AG09319 (cell line): ENCODE data around the gene OGFR.

ENCODE experiments used
- DNase-seq: peaks from one replicate; pipeline ENCODE4 v3.0.0-alpha.2; 2010; ENCODE audit warnings: low read depth; ENCODE audit errors: extremely low read depth
- TF ChIP-seq, protein P1 (sequence below): IDR thresholded peaks from 2 replicates; pipeline ENCODE4 v1.5.1; 2011; ENCODE audit warnings: low read depth, mild to moderate bottlenecking, inconsistent platforms, low read length, moderate library complexity

OGFR gene, protein sequence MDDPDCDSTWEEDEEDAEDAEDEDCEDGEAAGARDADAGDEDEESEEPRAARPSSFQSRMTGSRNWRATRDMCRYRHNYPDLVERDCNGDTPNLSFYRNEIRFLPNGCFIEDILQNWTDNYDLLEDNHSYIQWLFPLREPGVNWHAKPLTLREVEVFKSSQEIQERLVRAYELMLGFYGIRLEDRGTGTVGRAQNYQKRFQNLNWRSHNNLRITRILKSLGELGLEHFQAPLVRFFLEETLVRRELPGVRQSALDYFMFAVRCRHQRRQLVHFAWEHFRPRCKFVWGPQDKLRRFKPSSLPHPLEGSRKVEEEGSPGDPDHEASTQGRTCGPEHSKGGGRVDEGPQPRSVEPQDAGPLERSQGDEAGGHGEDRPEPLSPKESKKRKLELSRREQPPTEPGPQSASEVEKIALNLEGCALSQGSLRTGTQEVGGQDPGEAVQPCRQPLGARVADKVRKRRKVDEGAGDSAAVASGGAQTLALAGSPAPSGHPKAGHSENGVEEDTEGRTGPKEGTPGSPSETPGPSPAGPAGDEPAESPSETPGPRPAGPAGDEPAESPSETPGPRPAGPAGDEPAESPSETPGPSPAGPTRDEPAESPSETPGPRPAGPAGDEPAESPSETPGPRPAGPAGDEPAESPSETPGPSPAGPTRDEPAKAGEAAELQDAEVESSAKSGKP

DNA sequence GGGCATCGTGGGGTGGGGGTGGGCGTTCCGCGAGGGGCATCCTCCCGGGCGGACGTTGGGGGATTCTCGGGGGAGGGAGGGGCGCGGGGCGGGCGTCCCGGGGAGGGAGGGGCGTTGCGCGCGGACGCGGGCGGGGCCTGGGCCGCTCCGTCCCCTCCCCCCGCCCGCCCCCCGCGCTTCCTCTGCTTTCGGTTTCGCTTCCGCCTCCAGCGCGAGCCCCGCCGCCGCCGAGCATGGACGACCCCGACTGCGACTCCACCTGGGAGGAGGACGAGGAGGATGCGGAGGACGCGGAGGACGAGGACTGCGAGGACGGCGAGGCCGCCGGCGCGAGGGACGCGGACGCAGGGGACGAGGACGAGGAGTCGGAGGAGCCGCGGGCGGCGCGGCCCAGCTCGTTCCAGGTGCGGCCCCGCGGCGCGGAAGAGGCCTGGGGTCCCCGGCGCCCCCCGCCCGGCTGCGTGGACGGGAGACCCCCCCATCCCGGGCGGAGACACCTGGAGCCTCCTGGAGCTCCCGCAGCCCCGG is at the start of gene OGFR:
Gene OGFR, plus strand, starts transcription at position 209 of the 528 bp plus-strand sequence. Its CDS starts 25 bp downstream, at position 234.
- DNase-seq, result no peak
- TF ChIP-seq, protein P1, sequence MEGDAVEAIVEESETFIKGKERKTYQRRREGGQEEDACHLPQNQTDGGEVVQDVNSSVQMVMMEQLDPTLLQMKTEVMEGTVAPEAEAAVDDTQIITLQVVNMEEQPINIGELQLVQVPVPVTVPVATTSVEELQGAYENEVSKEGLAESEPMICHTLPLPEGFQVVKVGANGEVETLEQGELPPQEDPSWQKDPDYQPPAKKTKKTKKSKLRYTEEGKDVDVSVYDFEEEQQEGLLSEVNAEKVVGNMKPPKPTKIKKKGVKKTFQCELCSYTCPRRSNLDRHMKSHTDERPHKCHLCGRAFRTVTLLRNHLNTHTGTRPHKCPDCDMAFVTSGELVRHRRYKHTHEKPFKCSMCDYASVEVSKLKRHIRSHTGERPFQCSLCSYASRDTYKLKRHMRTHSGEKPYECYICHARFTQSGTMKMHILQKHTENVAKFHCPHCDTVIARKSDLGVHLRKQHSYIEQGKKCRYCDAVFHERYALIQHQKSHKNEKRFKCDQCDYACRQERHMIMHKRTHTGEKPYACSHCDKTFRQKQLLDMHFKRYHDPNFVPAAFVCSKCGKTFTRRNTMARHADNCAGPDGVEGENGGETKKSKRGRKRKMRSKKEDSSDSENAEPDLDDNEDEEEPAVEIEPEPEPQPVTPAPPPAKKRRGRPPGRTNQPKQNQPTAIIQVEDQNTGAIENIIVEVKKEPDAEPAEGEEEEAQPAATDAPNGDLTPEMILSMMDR, result no peak

DNA sequence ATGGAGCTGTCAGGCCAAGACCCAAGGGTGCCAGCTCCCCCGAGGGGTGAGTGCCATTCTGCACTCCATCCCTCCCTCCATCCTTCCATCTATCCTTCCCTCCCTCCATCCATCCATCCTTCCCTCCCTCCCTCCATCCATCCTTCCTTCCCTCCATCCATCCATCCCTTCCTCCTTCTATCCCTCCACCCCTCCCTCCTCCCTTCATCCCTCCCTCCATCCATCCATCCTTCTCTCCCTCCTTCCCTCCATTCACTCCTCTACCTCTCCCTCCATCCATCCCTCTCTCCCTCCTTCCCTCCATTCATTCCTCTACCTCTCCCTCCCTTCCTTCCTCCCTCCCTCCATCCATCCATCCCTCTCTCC is 49.7 kb upstream of the OGFR start:
- DNase-seq, result no peak

DNA sequence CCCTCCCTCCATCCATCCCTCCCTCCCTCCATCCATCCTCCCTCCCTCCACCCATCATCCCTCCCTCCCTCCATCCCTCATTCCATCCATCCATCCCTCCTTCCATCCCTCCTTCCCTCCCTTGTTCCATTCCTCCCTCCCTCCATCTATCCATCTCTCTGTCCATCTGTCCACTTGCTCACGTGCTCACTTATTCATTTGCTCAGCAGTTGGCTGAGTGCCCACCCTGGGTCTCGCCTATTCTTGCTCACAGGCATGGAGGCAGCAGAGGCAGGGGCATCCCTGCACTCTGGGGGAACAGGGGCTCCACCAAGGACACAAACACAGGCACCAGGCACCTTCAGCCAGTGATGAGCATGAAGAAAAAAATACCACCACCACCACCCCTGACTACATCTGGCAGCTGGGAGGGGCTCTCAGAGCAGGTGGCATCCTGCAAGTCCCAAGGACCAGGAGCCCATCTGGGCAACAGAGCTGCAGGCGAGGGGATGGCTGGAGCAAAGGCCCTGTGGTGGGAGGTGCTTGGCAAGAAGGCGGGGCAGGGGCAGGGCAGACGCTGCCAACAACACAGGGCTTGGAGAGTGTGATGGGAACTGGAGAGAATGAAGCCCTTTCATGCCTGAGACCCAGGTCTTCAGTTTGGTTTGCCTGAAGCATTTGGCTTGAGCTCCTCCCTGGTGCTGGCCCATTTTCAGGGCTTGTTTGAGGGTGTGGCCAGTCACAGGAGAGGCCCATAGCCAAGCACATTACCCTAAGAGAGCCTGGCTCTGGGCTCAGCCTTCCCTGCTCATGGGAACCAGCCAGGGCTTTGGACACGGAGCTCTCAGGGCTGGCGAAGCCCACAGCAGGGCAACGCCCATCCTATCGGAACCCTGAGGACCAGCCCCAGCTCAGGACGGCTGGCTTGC is 48.6 kb upstream of the OGFR start:
- DNase-seq, result no peak
- TF ChIP-seq, protein P1, result no peak

More for the DNA sequence above, 49.7 kb upstream of the OGFR start:
- TF ChIP-seq, protein P1, result no peak

DNA sequence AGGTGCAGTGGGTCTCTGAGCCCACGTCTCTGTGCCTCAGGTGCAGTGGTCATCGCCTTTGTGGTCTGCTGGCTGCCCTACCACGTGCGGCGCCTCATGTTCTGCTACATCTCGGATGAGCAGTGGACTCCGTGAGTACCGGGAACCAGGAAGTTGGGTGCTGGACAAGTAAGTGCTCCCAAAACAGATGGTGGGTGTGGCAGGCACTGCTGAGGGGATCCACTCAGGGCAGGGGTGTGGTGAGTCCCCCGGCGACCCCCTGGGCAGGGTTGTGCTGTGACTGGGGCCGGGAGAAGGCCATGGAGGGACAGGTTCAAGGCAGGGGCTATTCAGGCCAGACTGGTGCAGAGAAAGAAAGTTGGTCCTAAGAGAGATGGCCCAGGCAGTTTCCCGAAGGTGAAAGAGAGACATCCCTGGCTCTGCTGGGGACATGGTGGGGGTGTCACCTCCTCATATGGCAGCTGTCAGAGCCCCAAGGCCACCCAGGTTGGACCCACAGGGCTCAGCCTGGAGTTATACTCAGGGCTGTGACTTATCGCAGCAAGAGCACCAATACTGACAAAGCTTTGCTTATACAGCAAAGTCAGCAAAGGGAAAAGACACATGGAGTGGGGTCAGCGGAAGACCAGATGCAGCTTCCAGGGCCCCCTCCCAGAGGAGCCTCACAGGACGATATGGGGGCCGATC is 46.3 kb upstream of the OGFR start:
- DNase-seq, result no peak

DNA sequence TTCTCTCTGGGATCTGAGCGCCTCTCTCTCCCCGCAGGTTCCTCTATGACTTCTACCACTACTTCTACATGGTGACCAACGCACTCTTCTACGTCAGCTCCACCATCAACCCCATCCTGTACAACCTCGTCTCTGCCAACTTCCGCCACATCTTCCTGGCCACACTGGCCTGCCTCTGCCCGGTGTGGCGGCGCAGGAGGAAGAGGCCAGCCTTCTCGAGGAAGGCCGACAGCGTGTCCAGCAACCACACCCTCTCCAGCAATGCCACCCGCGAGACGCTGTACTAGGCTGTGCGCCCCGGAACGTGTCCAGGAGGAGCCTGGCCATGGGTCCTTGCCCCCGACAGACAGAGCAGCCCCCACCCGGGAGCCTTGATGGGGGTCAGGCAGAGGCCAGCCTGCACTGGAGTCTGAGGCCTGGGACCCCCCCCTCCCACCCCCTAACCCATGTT is 44.6 kb upstream of the OGFR start:
- no peak for DNase-seq
- TF ChIP-seq, protein P1, result no peak

More for the DNA sequence above, 46.3 kb upstream of the OGFR start:
- TF ChIP-seq, protein P1, result no peak

DNA sequence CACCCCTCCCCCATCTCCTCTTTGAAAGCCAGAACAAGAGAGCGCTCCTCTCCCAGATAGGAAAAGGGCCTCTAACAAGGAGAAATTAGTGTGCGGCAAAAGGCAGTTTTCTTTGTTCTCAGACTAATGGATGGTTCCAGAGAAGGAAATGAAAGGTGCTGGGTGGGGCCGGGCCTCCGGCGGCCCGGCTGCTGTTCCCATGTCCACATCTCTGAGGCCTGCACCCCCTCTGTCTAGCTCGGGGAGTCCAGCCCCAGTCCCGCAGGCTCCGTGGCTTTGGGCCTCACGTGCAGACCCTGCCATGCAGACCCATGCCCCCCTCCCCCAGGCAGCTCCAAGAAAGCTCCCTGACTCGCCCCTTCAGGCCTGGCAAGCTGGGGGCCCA is 44.2 kb upstream of the OGFR start:
- TF ChIP-seq, protein P1, result no peak
- no peak for DNase-seq
